D721Med (cell line): ENCODE data around the gene B9D2.

Experiments
- DNase-seq: peaks from one replicate; pipeline ENCODE4 v3.0.0; 2011; ENCODE audit warnings: low spot score; ENCODE audit not compliant: insufficient read length
- FAIRE-seq: peaks from 2 replicates; lab custom pipeline; 2011; peaks lifted over from hg19 to GRCh38; lab: Jason Lieb, UNC
- TF ChIP-seq, protein P1 (sequence below): IDR thresholded peaks from 2 replicates; pipeline ENCODE4 v1.5.1; 2012; ENCODE audit warnings: mild to moderate bottlenecking, control low read depth; ENCODE audit not compliant: insufficient read depth; ENCODE audit errors: missing control alignments

Gene B9D2

DNA sequence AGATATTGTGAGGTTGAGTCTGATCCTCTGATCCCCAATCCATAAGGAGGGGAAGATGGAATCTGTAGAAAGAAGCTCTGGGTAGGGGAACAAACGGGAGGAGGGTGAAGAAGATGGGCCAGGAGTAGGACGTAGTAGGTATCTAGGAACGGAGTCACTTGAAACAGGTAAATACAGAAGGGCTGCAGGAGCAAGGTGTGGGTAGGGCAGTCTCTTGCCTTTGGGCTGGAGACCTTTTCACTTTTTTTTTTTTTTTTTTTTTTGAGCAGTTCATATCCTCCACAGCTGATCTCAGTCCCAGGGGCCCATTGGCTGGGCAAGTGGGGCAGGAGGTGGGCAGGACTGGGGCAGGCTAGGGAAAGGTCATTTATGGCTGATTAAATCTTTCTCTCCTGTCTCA is 35.1 kb upstream of the B9D2 start:
- no peak for FAIRE-seq
- no peak for DNase-seq
- TF ChIP-seq, protein P1, sequence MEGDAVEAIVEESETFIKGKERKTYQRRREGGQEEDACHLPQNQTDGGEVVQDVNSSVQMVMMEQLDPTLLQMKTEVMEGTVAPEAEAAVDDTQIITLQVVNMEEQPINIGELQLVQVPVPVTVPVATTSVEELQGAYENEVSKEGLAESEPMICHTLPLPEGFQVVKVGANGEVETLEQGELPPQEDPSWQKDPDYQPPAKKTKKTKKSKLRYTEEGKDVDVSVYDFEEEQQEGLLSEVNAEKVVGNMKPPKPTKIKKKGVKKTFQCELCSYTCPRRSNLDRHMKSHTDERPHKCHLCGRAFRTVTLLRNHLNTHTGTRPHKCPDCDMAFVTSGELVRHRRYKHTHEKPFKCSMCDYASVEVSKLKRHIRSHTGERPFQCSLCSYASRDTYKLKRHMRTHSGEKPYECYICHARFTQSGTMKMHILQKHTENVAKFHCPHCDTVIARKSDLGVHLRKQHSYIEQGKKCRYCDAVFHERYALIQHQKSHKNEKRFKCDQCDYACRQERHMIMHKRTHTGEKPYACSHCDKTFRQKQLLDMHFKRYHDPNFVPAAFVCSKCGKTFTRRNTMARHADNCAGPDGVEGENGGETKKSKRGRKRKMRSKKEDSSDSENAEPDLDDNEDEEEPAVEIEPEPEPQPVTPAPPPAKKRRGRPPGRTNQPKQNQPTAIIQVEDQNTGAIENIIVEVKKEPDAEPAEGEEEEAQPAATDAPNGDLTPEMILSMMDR: no peak

DNA sequence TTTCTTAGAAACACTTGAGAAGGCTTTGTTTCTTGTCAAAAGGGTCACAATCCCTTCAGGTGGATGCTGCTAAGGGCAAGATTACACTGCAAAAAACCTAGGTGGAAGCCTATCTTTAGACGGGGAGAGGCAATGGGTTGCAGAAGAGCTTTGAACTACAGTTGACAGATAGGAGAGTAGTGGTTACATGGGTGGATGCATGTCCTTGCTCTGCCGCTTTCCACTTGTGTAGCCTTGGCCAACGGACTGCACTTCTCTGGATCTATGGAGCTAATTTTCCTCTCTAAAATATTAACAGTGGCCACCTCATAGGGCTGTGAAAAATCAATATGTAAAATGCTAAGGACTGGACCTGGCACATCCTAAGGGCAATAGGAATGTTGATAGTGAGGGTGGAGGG is 34.6 kb upstream of the B9D2 start:
- DNase-seq (no peak), FAIRE-seq (no peak)
- TF ChIP-seq, protein P1: no peak

DNA sequence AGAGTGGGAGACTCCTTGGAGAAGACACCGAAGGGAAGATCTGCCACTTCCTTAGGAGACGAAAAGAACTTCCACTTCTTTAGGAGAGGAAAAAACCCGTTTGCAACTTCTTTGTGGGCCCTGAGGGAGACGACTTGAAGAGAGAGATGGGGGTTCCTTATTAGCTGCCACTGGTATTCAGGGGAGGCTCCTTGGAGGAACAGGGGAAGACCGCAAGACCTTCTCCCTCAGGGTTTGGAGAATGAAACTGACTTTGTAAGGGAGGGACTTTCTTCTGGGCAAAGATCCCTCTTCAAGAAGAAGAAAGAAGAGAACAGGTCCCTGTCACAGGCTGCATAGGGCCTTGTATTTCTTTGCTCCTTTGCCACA is 34.1 kb upstream of the B9D2 start:
- DNase-seq: no peak
- TF ChIP-seq, protein P1: no peak
- no peak for FAIRE-seq

DNA sequence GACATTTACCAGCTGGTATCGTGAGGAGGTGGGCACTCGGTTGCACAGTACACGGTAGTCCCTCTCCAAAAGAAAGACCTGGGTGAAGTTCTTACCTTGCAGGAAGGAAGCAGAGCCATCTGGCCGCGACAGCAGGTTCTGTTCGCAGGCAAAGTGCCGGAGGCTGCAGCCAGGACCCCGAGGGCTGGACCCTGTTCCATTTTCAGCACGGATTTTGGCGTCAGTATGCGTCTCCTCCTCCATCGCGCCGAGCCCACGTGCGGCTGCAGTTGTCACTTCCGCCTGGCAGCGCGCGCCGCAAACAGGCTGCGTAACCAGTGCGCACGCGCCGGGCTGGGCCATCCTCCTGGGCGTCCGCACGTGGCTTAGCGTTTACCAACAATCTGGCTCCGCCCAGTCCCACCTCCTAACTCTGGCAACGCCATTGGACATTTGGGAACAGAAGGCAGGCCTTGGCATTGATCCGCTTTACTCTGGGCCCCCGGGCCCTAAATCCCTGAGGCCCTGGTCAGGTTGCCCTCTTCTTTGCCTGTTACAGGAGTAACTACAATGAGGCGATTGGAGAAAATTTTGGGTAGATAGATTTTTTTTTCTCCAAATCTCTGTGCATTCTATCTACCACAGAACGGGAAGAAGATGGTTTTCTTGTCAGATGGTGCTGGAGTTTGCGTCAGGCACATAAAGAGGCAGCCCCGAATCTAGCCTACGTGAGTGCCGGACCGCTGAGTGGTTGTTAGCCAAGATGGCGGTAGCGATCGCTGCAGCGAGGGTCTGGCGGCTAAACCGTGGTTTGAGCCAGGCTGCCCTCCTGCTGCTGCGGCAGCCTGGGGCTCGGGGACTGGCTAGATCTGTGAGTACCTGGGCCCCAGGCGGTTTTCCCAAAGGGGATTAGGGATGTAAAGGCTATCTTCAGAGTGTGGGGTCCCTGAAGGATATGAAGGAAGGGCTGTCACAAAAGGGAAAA is 33.4 kb upstream of the B9D2 start, which contains the start of the genes BCKDHA and EXOSC5:
Gene BCKDHA (plus strand): TSS at position 733 of the 964 bp plus-strand sequence. CDS start 10 bp downstream, at position 743.
Gene EXOSC5 (minus strand): TSS at position 274 of the 964 bp plus-strand sequence. CDS start 31 bp downstream, at position 243.
- FAIRE-seq (no peak), DNase-seq (peak; percentile 90)
- TF ChIP-seq, protein P1: no peak

DNA sequence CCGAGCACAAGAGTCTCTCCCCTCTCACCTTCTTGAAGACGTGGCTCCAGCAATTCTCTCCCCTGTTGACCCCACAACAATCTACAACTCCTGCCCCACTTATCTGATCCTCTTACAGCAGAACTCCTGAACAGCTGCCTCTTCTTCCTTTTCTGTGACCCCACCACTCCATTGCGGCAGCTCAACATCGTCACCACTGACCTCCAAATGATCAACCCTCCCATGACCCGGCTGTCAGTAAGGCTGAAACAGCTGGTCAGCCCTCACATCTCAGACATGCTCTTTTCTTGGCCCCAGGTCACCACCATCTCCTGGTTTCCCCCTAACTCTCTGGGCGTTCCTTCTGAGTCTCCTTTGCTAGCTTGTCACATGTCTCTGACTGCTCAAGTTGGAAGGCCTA is 31.4 kb upstream of the B9D2 start:
- FAIRE-seq (no peak), DNase-seq (no peak)
- TF ChIP-seq, protein P1: no peak

DNA sequence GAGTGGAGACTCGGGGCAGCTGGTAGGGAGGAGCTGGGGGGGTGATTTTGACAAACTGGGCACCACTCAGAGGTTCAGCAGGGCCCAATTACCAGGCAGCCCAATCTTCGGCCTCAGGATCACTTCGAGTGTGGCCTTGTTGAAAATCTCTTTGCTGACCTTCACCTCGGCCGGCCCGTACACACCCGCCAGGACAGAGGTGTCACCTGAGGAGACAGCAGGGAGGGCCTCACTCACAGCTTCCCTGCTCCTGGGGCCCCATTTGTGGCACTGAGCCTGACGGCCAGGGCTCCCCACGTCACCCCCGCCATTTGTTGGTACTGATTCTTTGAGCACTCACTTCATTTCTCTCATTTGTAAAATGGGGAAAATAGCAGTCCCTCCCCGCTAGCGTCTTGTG is 28.8 kb upstream of the B9D2 start:
- no peak for DNase-seq

More for the DNA sequence above, 28.8 kb upstream of the B9D2 start:
- no peak for FAIRE-seq
- TF ChIP-seq, protein P1: no peak
